Nephron (organoid): ENCODE measurements around the gene CD22.

Source experiments
- H3K27ac Mint-ChIP-seq, 3 experiments: 2 replicates each; pipeline ENCODE4 v1.8.0; 2020; ENCODE audit warnings: mixed read lengths in 3 of 3, mild to moderate bottlenecking in 2 of 3, moderate library complexity in 1 of 3
- H3K27me3 Mint-ChIP-seq: 2 replicates; pipeline ENCODE4 v1.8.0; 2021; ENCODE audit warnings: low read depth, mild to moderate bottlenecking, moderate library complexity, mixed read lengths
- H3K36me3 Mint-ChIP-seq: 2 replicates; pipeline ENCODE4 v1.8.0; 2020; ENCODE audit warnings: low read depth, mixed read lengths
- H3K4me1 Mint-ChIP-seq: 2 replicates; pipeline ENCODE4 v1.8.0; 2020; ENCODE audit warnings: mixed read lengths
- H3K4me3 Mint-ChIP-seq, 3 experiments: 2 replicates each; pipeline ENCODE4 v1.8.0; 2020; ENCODE audit warnings: mild to moderate bottlenecking in 3 of 3, mixed read lengths in 3 of 3, moderate library complexity in 2 of 3
- H3K9me3 Mint-ChIP-seq: 2 replicates; pipeline ENCODE4 v1.8.0; 2020; ENCODE audit warnings: mixed read lengths
- TF ChIP-seq, protein P1 (sequence below), 3 experiments: fragments of 200-600 bp; sonication (generic); IDR thresholded peaks; one replicate each; pipeline ENCODE4 v1.5.0; 2021; ENCODE audit warnings: antibody characterized with exemption in 3 of 3; ENCODE audit not compliant: unreplicated experiment in 3 of 3

CD22 gene

DNA sequence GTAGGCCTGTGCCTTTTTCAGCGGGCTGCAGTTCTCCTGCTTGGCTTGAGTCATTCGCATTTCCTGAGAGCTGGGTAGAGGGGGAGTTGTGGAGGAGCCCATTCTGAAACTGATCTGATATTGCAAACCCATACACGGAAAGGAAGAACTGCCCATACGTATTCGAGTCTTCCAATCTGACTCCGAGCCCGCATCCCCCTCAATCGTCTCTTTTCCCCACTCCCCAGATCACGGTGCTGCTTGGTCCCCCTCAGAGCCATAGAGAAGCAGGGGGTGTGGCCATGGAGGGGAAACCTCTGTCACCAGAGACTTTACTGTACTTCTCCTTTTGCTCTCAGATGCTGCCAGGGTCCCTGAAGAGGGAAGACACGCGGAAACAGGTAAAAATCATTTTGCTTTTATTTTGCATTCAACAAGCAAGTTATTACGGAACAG is at the start of gene CD22:
TSS of gene CD22 (plus strand) at position 337 of the 435 bp plus-strand sequence. CDS start 2,854 bp downstream, outside the sequence.
- TF ChIP-seq, protein P1, sequence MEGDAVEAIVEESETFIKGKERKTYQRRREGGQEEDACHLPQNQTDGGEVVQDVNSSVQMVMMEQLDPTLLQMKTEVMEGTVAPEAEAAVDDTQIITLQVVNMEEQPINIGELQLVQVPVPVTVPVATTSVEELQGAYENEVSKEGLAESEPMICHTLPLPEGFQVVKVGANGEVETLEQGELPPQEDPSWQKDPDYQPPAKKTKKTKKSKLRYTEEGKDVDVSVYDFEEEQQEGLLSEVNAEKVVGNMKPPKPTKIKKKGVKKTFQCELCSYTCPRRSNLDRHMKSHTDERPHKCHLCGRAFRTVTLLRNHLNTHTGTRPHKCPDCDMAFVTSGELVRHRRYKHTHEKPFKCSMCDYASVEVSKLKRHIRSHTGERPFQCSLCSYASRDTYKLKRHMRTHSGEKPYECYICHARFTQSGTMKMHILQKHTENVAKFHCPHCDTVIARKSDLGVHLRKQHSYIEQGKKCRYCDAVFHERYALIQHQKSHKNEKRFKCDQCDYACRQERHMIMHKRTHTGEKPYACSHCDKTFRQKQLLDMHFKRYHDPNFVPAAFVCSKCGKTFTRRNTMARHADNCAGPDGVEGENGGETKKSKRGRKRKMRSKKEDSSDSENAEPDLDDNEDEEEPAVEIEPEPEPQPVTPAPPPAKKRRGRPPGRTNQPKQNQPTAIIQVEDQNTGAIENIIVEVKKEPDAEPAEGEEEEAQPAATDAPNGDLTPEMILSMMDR (IDR thresholded peaks at IDR 0.05; ENCODE audit: unreplicated experiment in 3 of 3), result no peak
- Mint-ChIP-seq H3K36me3 (no peaks in the 10 kb centered on the region), H3K9me3 (no peaks in the 10 kb centered on the region), H3K27ac (no peak within 1 kb of the TSS), H3K27me3 (peaks cover 8% of the 10 kb centered on the region), H3K4me3 (no peak within 1 kb of the TSS), H3K4me1 (no peaks in the 10 kb centered on the region)

GRCh38 chr19:35279374-35279773 is 49.6 kb upstream of the CD22 start:
- Mint-ChIP-seq H3K4me3 (no peak overlapping the region), H3K27ac (no peak overlapping the region), H3K9me3 (no peaks in the 10 kb centered on the region), H3K4me1 (no peaks in the 10 kb centered on the region), H3K27me3 (peaks cover 12% of the 10 kb centered on the region), H3K36me3 (peaks cover 19% of the 10 kb centered on the region)
- TF ChIP-seq, protein P1 (IDR thresholded peaks at IDR 0.05; ENCODE audit: unreplicated experiment in 3 of 3), result no peak

- no peak overlapping the region for H3K4me3 Mint-ChIP-seq
- no peaks in the 10 kb centered on the region for H3K9me3 Mint-ChIP-seq
- H3K4me1 Mint-ChIP-seq, result peaks cover 4% of the 10 kb centered on the region
- peak overlapping the region in 1 of 3 experiments; percentile 15 for H3K27ac Mint-ChIP-seq
- peaks cover 15% of the 10 kb centered on the region for H3K27me3 Mint-ChIP-seq
- TF ChIP-seq, protein P1 (IDR thresholded peaks at IDR 0.05; ENCODE audit: unreplicated experiment in 3 of 3), result no peak
- H3K36me3 Mint-ChIP-seq, result peaks cover 12% of the 10 kb centered on the region
Measured at GRCh38 chr19:35279985-35280821, 48.8 kb upstream of the CD22 start.

DNA sequence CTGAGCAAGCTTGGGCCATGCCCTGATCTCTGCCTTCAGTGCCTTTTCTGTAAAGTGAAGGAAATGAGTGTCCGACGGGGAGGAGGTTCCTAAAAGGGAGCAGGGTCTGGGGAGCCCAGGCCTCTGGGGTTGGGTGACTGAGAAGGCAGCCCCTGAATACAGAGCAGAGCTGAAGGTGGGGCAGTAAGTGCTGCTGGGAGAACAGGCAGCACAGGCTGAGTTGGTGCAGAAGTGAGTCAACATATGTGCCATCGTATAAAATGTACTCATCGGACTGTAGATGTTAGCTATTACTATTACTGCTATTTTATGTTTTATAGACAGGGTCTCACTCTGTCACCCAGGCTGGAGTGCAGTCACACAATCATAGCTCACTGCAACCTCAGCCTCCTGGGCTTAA is 47.7 kb upstream of the CD22 start:
- peaks cover 18% of the 10 kb centered on the region for H3K27me3 Mint-ChIP-seq
- H3K9me3 Mint-ChIP-seq, result no peaks in the 10 kb centered on the region
- peak overlapping the region in 2 of 3 experiments; percentile 23 to 48 for H3K27ac Mint-ChIP-seq
- H3K4me1 Mint-ChIP-seq, result peaks cover 7% of the 10 kb centered on the region
- H3K4me3 Mint-ChIP-seq, result no peak overlapping the region
- TF ChIP-seq, protein P1 (IDR thresholded peaks at IDR 0.05; ENCODE audit: unreplicated experiment in 3 of 3), result no peak
- peaks cover 5% of the 10 kb centered on the region for H3K36me3 Mint-ChIP-seq

GRCh38 chr19:35284153-35285094 is 44.6 kb upstream of the CD22 start:
- H3K9me3 Mint-ChIP-seq, result no peaks in the 10 kb centered on the region
- no peaks in the 10 kb centered on the region for H3K36me3 Mint-ChIP-seq
- H3K4me1 Mint-ChIP-seq, result peaks cover 12% of the 10 kb centered on the region
- H3K4me3 Mint-ChIP-seq, result no peak overlapping the region
- TF ChIP-seq, protein P1 (IDR thresholded peaks at IDR 0.05; ENCODE audit: unreplicated experiment in 3 of 3), result no peak
- peaks cover 23% of the 10 kb centered on the region for H3K27me3 Mint-ChIP-seq
- peak overlapping the region in 2 of 3 experiments; percentile 40 to 54 for H3K27ac Mint-ChIP-seq
